ENCODE data around the gene CLCNKA.
"Not testable (repeated sequence)": the region's sequence is repeated elsewhere in the genome, so short reads cannot be mapped to it uniquely, and the experiment has no call there.

CLCNKA gene

DNA sequence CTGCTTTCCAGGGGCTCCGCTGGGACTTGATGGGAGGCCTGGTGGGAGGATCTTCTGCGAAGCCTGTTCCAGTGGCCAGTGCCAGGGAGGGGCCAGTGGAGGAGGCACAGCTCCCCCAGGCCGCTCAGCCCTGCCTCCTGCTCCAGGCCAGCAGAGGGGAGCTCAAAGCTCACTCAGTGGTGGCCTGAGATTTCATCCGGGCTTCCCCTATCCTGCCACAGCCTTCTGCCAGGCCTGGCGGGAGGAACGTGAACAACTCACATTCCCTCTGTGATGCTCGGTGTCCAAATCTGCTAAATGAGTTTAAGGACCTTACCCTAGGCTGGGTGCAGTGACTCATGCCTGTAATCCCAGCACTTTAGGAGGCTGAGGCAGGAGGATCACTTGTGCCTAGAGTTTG lies 25.0 kb downstream of the CLCNKA start:
- DNase-seq, result no peak

GRCh38 chr1:16047791-16048475 lies 26.1 kb downstream of the CLCNKA start:
- DNase-seq, result no peak

GRCh38 chr1:16048573-16049189 lies 26.8 kb downstream of the CLCNKA start:
- no peak for DNase-seq

DNA sequence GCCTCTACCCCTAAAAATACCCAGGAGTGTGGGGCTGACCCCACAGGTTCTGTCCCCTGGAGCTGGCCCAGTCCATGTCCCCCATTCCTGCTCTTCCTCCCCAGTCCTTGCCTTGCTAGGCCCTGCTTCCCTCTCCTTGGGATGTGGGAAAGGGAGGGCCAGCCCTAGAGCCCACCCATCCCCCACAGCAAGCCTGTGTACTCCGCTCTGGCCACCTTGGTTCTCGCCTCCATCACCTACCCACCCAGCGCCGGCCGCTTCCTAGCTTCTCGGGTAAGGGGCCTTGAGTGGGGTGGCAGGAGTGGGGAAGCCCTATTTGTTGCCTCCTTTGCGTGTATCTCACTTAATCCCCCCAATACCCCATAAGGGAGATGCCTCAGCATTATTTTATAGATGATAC lies 28.5 kb downstream of the CLCNKA start:
- DNase-seq, result no peak

- DNase-seq, result no peak
These were observed 29.2 kb downstream of the CLCNKA start for GRCh38 chr1:16051039-16051438.

- not testable (repeated sequence) for DNase-seq
These were observed 30.1 kb downstream of the CLCNKA start for GRCh38 chr1:16051949-16052348.

- no peak for DNase-seq
These were observed 32.1 kb downstream of the CLCNKA start for GRCh38 chr1:16053781-16054502.

DNA sequence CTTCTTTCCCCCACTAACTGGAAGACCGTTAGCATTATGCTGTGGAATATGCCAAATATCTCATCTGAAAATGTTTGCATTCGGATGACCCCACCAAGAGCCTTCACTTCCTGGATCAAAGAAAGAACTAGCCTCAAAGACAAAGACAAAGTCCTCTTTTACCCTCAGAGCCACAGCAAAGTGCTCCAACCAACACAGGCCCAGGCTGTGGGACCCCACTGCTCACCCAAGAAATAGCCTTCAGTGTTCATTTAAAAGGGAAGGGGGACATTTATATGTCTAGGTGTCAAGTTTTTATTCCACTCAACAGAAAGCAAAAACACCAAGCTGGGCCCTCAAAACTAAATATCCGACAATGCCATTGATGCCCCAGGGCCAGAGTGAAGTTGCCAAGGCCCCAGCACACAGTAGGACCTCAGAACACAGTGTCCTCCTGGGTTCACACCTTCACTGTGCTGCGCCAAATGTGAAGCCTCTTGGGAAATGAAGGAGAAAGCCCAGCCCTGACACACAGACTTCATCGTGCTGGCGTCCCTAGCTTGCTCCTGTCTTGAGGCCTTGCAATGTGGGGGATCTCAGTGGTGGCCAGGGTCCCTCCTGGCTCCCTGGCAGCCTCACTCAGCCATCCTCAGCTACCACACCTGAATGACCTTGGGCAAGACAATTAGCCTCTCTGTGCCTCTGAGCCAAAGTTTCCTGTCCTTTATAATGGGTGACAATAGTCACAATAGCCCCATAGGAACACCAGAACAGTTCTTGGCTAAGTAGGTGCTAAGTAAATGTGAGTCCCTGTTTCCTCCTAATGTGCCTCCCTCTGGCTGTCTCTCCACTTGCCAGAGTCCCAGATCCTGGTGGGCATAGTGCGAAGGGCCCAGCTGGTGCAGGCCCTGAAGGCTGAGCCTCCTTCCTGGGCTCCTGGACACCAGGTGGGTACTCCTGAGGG lies 33.0 kb downstream of the CLCNKA start:
- no peak for DNase-seq

DNA sequence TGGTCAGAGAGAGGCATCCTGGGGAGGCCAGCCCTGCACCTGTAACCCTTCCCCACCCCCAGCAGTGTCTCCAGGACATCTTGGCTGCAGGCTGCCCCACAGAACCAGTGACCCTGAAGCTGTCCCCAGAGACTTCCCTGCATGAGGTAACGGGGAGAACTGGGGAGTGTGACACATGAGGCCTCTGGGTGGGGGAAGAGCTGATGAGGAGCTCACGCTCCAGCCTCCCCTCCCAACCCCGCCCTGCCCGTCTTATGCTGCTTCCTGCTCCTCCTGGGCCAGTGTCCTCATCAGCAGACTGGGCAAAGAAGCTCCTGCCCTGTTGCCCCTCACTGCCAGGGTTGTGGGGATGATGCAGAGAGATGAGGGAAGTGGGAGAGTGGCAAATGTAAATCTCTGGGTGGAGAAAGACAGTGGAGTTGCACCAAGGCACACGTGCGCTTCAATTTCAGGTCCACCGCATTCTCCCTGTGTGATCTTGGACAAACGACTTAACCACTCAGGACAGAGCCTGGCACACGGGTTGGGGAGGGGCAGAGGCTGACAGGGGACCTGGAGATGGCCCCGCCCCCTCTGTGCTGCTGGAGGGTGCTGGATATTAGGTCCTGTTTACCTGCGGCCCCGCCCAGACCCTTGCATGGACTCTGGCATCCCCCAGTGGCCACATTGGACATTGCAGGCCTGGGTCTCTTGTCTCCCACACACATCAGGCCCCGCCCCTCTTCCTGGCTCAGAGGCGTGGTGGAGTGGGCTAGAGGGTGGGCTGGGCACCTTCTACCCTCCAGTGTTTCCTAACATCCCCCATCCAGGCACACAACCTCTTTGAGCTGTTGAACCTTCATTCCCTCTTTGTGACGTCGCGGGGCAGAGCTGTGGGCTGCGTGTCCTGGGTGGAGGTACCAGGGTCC lies 34.0 kb downstream of the CLCNKA start:
- peak; percentile 56 for DNase-seq

DNA sequence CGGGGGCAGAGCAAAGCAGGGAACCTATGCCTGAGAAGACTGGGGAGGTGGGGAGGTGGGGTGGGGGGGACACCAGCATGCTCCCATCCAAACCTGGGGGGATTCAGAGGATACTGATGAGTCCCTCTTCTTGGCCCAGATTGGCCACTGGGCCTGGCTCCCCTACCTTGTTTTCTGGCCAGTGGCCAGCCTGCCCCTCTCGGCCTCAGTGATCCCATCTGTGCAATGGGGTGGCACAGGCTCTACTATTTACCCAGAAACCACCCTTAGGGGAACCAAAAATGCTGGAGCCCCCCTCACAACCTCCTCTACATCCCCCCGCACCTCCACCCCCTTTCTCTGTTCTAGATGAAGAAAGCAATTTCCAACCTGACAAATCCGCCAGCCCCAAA lies 34.7 kb downstream of the CLCNKA start:
- not testable (repeated sequence) for DNase-seq

DNA sequence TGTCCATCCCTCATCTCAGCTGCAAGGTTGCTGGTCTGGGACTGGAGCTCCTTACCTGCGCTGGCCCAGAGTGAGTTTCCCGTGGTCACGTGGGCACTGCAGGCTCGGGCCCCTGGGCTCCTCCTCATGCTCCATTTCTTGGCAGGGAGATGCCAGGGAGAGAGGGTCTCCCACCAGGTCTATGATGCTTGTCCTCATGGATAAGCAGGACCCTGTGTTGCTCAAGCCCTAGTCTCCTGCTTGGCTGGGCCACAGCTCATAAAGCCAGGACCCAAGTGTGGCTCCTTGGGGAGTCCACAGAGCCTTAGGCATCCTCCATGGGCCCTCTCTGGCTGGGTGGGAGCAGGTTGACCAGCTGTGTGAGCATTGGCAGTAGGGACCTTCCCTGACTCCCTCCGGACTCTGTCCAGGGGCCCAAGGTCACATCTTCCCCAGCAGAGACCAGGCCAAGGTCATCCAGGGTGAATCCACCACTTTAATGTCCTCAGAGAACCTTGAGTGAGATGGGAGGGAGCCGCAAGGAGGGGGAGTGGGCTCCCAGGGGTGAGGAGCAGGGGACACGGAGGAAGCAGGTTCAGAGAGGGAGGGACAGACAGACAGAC lies 35.6 kb downstream of the CLCNKA start:
- not testable (repeated sequence) for DNase-seq

DNA sequence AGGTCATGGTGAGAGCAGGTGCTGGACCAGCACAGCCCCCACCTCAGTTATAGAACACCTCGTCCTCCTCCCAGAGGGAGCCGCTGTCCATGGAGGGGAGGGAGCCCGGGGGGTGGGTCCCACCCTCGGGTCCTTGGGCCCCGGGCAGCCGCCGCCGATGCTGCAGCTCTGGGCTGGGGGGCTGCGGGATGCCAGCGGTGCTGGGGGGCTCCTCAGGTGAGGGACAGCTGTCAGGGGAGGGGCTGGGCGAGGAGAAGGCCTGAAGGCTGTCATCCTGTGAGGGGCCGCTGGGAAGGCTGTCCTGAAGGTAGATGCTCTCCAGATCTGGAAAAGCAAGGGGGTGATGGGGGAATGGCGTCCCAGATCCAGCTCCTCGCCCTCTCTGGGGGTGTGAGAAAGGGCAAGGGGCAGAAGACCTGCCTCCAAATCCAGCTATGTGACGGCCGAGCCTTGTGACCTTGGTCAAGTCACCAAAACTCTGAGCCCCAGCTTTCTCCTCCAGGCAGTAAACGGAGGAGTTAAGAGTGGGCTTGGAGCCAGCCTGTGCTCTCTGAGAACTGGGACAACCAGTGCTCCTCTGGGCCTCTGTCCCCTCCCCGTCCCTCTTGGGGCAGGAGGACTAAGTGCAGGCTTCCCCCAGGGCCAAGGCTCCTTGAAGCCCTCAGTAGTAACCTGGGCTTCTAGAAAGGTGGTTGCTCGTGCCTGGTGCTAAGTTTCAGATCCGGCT lies 36.7 kb downstream of the CLCNKA start:
- DNase-seq, result not testable (repeated sequence)

GRCh38 chr1:16061266-16061665 lies 39.4 kb downstream of the CLCNKA start:
- DNase-seq, result no peak

- not testable (repeated sequence) for DNase-seq
These were observed 40.3 kb downstream of the CLCNKA start for GRCh38 chr1:16061989-16062686.

- not testable (repeated sequence) for DNase-seq
These were observed 40.8 kb downstream of the CLCNKA start for GRCh38 chr1:16062687-16063075.

DNA sequence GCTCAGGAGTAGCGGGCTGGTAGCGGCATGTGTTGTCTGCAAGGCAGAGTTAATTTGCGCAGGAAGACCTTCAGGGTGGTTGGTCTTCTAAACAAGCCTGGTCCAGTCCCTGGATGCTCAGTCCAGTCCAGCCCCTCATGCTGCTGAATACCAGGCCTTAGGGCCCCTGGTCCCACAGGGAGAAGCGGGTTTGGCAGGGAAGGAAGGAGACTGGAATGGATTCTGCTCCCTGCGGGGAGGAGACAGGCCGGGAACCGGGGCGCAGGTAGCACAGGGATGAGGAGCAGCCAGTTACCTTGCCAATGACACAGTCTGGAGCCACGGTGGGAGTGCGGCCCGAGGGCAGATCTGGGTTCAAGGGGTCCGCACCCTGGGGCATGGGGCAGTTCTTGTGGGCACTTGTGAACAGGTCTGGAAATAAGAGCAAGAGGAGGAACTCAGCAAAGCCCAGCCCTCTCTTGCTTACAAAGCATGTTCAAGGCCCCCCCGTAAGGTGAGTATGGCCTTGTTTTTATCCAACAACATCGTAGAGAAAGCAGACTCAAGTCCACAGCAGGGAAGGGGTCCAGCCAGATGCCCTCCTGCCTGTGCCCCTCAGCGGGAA lies 41.5 kb downstream of the CLCNKA start:
- DNase-seq, result no peak

DNA sequence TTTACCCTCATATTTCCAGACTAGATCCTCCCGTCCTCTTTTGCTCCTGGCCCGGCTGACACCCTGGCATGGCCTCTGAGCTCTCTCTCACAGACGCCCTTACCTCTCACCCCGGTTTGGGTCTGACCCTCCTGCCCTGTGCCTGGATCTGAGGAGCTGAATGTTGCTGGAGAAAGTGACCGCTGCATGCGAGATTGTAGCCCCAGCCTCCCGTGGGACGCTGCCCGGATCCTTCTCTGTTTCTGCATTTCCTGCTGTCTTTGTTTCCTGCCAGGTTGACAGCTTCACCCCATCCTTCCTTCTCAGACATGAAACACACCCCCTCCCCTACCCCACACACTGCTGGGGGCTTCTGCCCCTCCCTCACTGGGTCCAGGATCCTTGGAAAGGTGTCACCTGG lies 42.1 kb downstream of the CLCNKA start:
- DNase-seq, result no peak

GRCh38 chr1:16064536-16065268 lies 42.9 kb downstream of the CLCNKA start:
- DNase-seq, result no peak

DNA sequence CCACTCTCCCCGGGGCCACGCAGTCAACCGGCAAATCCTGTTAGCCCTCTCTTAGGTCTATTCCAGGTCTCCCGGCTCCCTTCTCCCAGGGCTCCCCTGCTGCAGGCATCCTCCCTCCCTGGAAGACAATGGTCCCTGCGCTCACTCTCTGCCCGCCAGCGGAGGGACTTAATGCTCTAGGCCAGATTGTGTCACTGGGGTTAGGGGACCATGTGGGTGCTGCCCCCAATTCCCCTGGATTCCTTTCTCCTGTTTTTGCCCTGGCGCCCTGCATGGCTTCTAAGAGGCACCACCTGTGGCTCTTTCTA lies 43.4 kb downstream of the CLCNKA start:
- DNase-seq, result no peak
